Muscle of leg (tissue), 11 donors: Measurements from ENCODE around the gene ITSN1. TPM values are rescaled to one million over a fixed set of nuclear protein-coding genes. Genes with fewer than 3 reads are reported as not detected.
A peak's percentile ranks its signal among the peaks of the same experiment; 100 is the strongest.

Experiments used
- DNase-seq: peaks from one replicate; pipeline ENCODE4 v3.0.0; 2013
- H3K27ac ChIP-seq: one replicate; pipeline ENCODE4 v1.5.1; 2013; ENCODE audit warnings: mild to moderate bottlenecking, low read length, control low read depth
- H3K27me3 ChIP-seq: one replicate; pipeline ENCODE4 v1.6.1; 2013; ENCODE audit warnings: low read length; ENCODE audit not compliant: control insufficient read depth, insufficient read depth
- H3K36me3 ChIP-seq: one replicate; pipeline ENCODE4 v1.6.1; 2013; ENCODE audit warnings: low read length; ENCODE audit not compliant: control insufficient read depth, insufficient read depth
- H3K4me1 ChIP-seq: one replicate; pipeline ENCODE4 v1.6.1; 2013; ENCODE audit warnings: low read length; ENCODE audit not compliant: control insufficient read depth, insufficient read depth
- H3K4me3 ChIP-seq: one replicate; pipeline ENCODE4 v1.5.1; 2013; ENCODE audit warnings: low read length, control low read depth
- H3K9me3 ChIP-seq: replicated peaks from 2 replicates; pipeline ENCODE4 v1.6.1; 2013; ENCODE audit warnings: low read depth, low read length; ENCODE audit not compliant: control insufficient read depth
- WGBS: methylation state at CpG from one replicate; pipeline ENCODE4 v1.1.5; 2013; ENCODE audit warnings: missing lambda C conversion rate; ENCODE audit not compliant: insufficient coverage; 5-methylcytosine and 5-hydroxymethylcytosine counted together
- polyA plus RNA-seq, 8 donors: library from polyadenylated mRNA; unstranded; fragments of 120-200 nt; gene quantifications; one replicate each; pipeline versions ENCODE4 v1.2.1 to v1.2.3, GENCODE V29; 2013; ENCODE audit warnings: inconsistent platforms in 1 of 8, low replicate concordance in 1 of 8; ENCODE audit not compliant: insufficient read length in 8 of 8, insufficient read depth in 1 of 8
- total RNA-seq: library from RNA; stranded (reverse); fragments of 120-200 nt; gene quantifications from one replicate; pipeline ENCODE4 v1.2.4, GENCODE V29; 2013

ITSN1 gene
- total and polyA plus RNA-seq, 9 donors, result 26.1 to 42.6 (median 32.1) TPM

GRCh38 chr21:33747420-33747819 lies 105.1 kb downstream of the ITSN1 start:
- H3K4me3 ChIP-seq, result no peak overlapping the region
- peaks cover 2% of the 10 kb centered on the region for H3K4me1 ChIP-seq
- WGBS, result no CpG with 5 or more reads among the region's 2 CpGs
- no peak overlapping the region for H3K27ac ChIP-seq
- H3K36me3 ChIP-seq, result no peaks in the 10 kb centered on the region
- no peak for DNase-seq
- no peaks in the 10 kb centered on the region for H3K27me3 ChIP-seq
- H3K9me3 ChIP-seq, result peaks cover 22% of the 10 kb centered on the region

GRCh38 chr21:33748903-33749302 lies 106.6 kb downstream of the ITSN1 start:
- H3K27ac ChIP-seq, result no peak overlapping the region
- H3K9me3 ChIP-seq, result peaks cover 22% of the 10 kb centered on the region
- WGBS, result no CpG with 5 or more reads among the region's 3 CpGs
- no peak overlapping the region for H3K4me3 ChIP-seq
- no peaks in the 10 kb centered on the region for H3K27me3 ChIP-seq
- DNase-seq, result no peak
- peaks cover 2% of the 10 kb centered on the region for H3K36me3 ChIP-seq
- H3K4me1 ChIP-seq, result peaks cover 2% of the 10 kb centered on the region

- peak; percentile 50 for DNase-seq
- H3K27me3 ChIP-seq, result no peaks in the 10 kb centered on the region
- no peak overlapping the region for H3K27ac ChIP-seq
- WGBS, result no CpG with 5 or more reads among the region's 4 CpGs
- peaks cover 22% of the 10 kb centered on the region for H3K9me3 ChIP-seq
- peaks cover 2% of the 10 kb centered on the region for H3K4me1 ChIP-seq
- no peak overlapping the region for H3K4me3 ChIP-seq
- H3K36me3 ChIP-seq, result peaks cover 2% of the 10 kb centered on the region
Measured at GRCh38 chr21:33750017-33750416, 107.7 kb downstream of the ITSN1 start.

GRCh38 chr21:33751120-33751519 lies 108.8 kb downstream of the ITSN1 start:
- Histone ChIP-seq H3K27ac (no peak overlapping the region), H3K4me3 (no peak overlapping the region), H3K4me1 (peaks cover 2% of the 10 kb centered on the region), H3K36me3 (peaks cover 2% of the 10 kb centered on the region), H3K27me3 (no peaks in the 10 kb centered on the region), H3K9me3 (peaks cover 15% of the 10 kb centered on the region)
- no peak for DNase-seq
- 40% methylated on average over 1 of the region's 1 CpG for WGBS

GRCh38 chr21:33751533-33751932 lies 109.2 kb downstream of the ITSN1 start:
- Histone ChIP-seq H3K4me1 (peaks cover 2% of the 10 kb centered on the region), H3K27me3 (no peaks in the 10 kb centered on the region), H3K9me3 (peaks cover 11% of the 10 kb centered on the region), H3K27ac (no peak overlapping the region), H3K4me3 (no peak overlapping the region), H3K36me3 (peaks cover 2% of the 10 kb centered on the region)
- no peak for DNase-seq

GRCh38 chr21:33752260-33752659 lies 110.0 kb downstream of the ITSN1 start:
- 100% methylated on average over 1 of the region's 2 CpGs for WGBS
- no peak overlapping the region for H3K27ac ChIP-seq
- no peaks in the 10 kb centered on the region for H3K27me3 ChIP-seq
- no peak overlapping the region for H3K4me3 ChIP-seq
- H3K36me3 ChIP-seq, result peaks cover 2% of the 10 kb centered on the region
- H3K9me3 ChIP-seq, result peaks cover 4% of the 10 kb centered on the region
- peaks cover 2% of the 10 kb centered on the region for H3K4me1 ChIP-seq
- DNase-seq, result no peak

GRCh38 chr21:33753886-33754285 lies 111.6 kb downstream of the ITSN1 start:
- Histone ChIP-seq H3K36me3 (peaks cover 5% of the 10 kb centered on the region), H3K27me3 (no peaks in the 10 kb centered on the region), H3K4me1 (peaks cover 2% of the 10 kb centered on the region), H3K4me3 (no peak overlapping the region), H3K27ac (no peak overlapping the region), H3K9me3 (no peaks in the 10 kb centered on the region)
- WGBS, result no CpG with 5 or more reads among the region's 1 CpG
- DNase-seq, result no peak

- H3K9me3 ChIP-seq, result no peaks in the 10 kb centered on the region
Measured at GRCh38 chr21:33754481-33754880, 112.2 kb downstream of the ITSN1 start.

GRCh38 chr21:33755354-33755753 lies 113.1 kb downstream of the ITSN1 start:
- WGBS, result no CpG with 5 or more reads among the region's 1 CpG
- no peaks in the 10 kb centered on the region for H3K4me1 ChIP-seq
- DNase-seq, result no peak
- no peaks in the 10 kb centered on the region for H3K9me3 ChIP-seq
- peaks cover 5% of the 10 kb centered on the region for H3K36me3 ChIP-seq
- H3K4me3 ChIP-seq, result no peak overlapping the region
- no peak overlapping the region for H3K27ac ChIP-seq
- H3K27me3 ChIP-seq, result no peaks in the 10 kb centered on the region

More at GRCh38 chr21:33754481-33754880, 112.2 kb downstream of the ITSN1 start:
- 67% methylated on average over 2 of the region's 4 CpGs for WGBS
- Histone ChIP-seq H3K27me3 (no peaks in the 10 kb centered on the region), H3K4me1 (peaks cover 2% of the 10 kb centered on the region), H3K27ac (no peak overlapping the region), H3K4me3 (no peak overlapping the region), H3K36me3 (peaks cover 5% of the 10 kb centered on the region)
- peak; percentile 66 for DNase-seq

- Histone ChIP-seq H3K36me3 (peaks cover 5% of the 10 kb centered on the region), H3K27me3 (no peaks in the 10 kb centered on the region), H3K27ac (peak overlapping the region; percentile 82), H3K9me3 (no peaks in the 10 kb centered on the region), H3K4me3 (no peak overlapping the region), H3K4me1 (peaks cover 10% of the 10 kb centered on the region)
- WGBS, result 100% methylated on average over 2 of the region's 9 CpGs
- DNase-seq, result peak; percentile 34
Measured at GRCh38 chr21:33760641-33761440, 118.5 kb downstream of the ITSN1 start.
